ENCODE data around the gene SPOCK1.

GRCh38 chr5:137122075-137122474 is 377.1 kb downstream of the SPOCK1 start:
- no peak for TF ChIP-seq CTCF (IDR thresholded peaks at IDR 0.05)
- no peak for TF ChIP-seq EP300 (IDR thresholded peaks at IDR 0.05; ENCODE audit: low read depth)
- TF ChIP-seq POLR2AphosphoS5 (IDR thresholded peaks at IDR 0.05) = no peak
- no peak for TF ChIP-seq POLR2A (IDR thresholded peaks at IDR 0.05)

Data from transverse colon (tissue), 4 donors.